NCI-H82 treated with DMSO at 0.1 percent for 48 hours (cell line): Measurements from ENCODE around the gene SULT2B1.
"Not testable (repeated sequence)": the region's sequence is repeated elsewhere in the genome, so short reads cannot be mapped to it uniquely, and the experiment has no call there.

Experiments
- DNase-seq: peaks from one replicate; lab custom pipeline; 2025; ENCODE audit not compliant: unreplicated experiment; lab: John Stamatoyannopoulos, UW

The SULT2B1 gene

DNA sequence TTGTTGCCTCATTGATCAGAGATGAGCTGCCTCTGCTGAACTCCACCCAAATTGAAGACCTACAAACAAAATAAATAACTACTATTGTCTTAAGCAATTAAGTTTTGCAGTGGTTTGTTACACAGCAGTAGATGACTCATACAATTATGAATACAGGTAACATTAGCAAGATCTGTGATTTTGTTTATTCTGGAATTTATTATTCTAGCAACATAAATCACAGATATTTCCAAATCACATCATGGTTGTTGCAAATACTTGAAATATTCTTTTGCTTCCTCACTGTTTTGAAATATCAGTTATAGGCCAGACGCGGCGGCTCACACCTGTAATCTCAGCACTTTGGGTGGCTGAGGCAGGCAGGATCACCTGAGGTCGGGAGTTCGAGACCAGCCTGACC is 27.2 kb upstream of the SULT2B1 start:
- DNase-seq: no peak

DNA sequence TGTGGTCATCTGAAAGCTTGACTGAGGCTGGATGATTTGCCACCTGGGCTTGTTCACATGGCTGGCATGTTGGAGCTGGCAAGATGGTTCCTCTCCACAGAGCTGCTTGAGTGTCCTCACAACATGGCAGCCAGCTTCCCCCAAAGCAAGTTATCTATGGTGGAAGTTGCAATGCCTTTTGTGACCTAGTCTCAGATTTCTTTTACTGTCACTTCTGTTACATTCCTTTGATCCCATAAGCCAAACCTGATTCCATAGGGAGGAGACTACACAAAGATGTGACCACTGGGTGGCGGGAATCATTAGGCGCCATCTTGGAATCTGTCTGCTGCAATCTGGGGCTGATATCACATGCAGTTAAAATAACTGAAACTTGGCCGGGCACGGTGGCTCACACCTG is 22.8 kb upstream of the SULT2B1 start:
- DNase-seq: no peak

GRCh38 chr19:48530066-48530720 is 21.8 kb upstream of the SULT2B1 start:
- DNase-seq: no peak

DNA sequence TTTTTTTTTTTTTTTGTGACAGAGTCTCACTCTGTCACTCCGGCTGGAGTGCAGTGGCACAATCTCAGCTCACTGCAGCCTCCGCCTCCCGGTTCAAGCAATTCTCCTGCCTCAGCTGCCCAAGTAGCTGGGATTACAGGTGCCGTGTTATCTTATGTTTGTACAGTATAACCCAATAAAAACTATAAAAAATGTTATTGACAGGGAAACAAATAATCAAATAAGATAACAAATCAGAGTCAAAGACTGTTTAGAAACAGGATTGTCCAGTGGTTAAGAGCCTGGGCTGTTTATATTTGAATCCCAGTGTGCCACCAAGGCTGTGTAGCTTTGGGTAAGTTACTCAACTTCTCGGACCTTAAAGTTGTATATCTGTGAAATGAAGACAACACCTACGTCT is 21.2 kb upstream of the SULT2B1 start:
- no peak for DNase-seq

DNA sequence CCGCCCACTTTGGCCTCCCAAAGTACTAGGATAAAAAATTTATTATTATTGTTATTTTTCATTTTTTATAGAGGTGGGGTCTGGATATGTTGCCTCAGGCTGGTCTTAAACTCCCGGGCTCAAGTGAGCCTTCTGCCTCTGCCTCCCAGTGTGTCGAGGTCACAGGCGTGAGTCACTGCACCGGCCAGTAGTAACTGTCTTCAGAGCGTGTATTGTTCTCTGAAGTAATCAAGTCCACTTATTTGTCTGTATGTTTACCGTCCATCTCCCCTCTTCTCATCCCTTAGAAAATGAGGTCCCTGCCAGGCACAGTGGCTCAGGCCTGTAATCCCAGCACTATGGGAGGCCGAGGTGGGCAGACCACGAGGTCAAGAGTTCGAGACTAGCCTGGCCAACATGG is 18.2 kb upstream of the SULT2B1 start:
- no peak for DNase-seq

DNA sequence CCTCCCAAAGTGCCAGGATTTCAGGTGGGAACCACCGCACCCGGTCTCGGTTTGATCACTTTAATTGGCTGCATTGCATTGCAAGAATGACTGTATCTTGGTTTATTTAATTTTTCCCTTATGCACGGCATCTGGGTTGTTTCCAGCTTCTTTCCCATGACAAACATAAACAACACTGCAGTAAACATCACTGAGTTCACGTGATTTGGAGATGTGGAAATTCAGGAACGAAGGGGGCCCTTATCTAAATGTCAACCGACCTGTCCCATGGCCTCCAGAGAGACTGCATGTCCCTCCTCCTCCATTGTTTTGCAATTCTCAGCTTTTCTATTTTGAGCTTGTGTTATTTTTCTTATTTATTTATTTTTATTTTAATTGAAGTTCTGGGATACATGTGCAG is 14.4 kb upstream of the SULT2B1 start:
- no peak for DNase-seq

DNA sequence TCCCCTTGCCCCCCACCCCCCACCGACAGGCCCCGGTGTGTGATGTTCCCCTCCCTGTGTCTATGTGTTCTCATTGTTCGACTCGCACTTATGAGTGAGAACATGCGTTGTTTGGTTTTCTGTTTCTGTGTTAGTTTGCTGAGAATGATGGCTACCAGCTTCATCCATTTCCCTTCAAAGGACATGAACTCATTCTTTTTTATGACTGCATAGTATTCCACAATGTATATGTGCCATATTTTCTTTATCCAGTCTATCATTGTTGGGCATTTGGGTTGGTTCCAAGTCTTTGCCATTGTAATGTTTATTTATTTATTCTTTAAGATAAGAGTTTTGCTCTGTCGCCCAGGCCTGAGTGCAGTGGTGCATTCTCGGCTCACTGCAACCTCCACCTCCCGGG is 13.9 kb upstream of the SULT2B1 start:
- DNase-seq: not testable (repeated sequence)

DNA sequence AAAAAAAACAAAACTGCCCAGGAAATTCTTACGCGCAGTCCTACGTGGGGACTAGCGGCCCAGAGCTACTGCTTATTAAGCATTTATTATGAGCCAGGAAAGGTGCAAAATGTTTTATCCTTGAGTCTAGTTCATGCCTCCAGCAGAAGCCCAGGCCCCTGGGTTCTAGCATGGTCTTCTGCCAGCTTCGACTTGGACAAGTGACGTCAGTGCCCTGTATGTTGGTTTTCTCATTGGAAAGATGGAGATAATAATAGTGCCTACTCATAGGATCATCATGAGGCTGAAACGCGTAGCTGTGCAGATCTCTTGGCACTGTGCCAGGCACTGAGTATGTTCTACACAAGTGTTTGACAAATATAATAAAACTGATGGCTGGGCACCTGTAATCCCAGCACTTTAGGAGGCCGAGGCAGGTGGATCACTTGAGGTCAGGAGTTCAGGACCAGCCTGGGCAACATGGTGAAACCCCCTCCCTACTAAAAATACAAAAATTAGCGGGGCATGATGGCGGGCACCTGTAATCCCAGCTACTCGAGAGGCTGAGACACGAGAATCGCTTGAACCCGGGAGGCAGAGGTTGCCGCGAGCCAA is 12.4 kb upstream of the SULT2B1 start:
- no peak for DNase-seq

GRCh38 chr19:48540110-48540509 is 11.9 kb upstream of the SULT2B1 start:
- no peak for DNase-seq

- DNase-seq: no peak
Observed at GRCh38 chr19:48541813-48542212, 10.2 kb upstream of the SULT2B1 start.

GRCh38 chr19:48543121-48543710 is 8.8 kb upstream of the SULT2B1 start:
- DNase-seq: no peak

GRCh38 chr19:48544856-48545750 is 6.9 kb upstream of the SULT2B1 start:
- DNase-seq: no peak

- DNase-seq: no peak
Observed at GRCh38 chr19:48547722-48548121, 4.2 kb upstream of the SULT2B1 start.

GRCh38 chr19:48548253-48548911 is 3.6 kb upstream of the SULT2B1 start:
- no peak for DNase-seq

DNA sequence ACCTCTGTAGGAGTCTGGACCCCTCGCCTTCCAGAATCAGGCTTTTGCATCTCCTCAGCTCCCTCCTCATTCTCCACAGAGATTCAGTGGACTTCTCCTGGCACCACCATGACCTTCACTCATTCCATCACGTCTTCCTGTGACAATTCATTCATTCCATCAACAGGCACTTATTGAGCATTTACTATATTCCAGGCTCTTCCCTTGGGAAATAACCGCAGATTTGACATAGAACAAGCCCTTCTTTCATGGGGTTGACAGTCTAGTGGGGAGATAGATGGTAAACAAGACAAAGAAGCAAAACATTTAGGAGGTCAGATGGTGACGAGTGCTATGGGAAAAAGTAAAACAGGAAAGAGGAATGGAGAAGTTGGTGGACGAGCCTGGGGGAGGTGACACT is 2.6 kb upstream of the SULT2B1 start:
- DNase-seq: no peak

DNA sequence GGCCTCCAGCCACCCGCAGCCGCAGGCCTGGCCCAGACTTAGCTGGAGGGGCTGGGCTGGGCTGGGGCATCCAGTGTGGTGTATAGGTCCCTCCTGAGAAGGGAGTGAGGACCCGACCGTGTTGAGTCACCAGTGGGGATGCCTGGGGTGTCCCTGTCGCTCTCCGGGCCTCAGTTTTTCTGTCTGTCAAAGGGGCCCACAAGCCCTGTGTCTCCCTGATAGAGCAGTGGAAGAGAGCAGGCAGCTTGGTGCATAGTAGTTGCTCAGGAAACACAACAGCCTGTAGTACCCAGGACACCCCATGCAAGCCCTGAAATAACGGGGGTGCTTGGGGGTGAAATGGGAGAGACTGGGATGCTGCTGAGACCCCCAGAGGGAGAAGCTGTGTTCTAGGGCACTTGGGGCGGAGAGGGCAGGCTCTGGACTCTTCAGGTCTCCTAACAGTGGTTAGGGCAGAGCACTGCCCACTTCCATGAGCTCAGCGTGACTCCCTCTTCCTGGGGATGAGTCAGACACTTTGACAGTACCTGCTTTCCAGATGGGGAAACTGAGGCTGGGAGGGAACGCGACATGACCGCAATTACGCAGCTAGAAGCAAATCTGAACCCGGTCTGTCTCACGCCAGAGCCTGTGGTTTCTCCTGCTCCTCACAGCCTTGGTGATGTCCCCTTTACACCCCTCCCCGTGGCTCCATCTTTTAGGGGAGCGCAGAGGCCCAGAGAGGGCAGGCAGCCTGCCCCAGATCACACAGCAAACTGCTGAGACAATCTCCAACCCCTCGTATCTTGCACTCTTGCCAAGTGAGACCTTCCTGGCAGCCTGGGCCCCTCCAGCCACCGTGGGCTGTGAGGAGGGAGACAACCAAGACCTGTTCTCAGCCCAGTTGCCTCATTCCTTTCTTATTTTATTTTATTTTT is 692 bp downstream of the SULT2B1 start:
- DNase-seq: no peak

DNA sequence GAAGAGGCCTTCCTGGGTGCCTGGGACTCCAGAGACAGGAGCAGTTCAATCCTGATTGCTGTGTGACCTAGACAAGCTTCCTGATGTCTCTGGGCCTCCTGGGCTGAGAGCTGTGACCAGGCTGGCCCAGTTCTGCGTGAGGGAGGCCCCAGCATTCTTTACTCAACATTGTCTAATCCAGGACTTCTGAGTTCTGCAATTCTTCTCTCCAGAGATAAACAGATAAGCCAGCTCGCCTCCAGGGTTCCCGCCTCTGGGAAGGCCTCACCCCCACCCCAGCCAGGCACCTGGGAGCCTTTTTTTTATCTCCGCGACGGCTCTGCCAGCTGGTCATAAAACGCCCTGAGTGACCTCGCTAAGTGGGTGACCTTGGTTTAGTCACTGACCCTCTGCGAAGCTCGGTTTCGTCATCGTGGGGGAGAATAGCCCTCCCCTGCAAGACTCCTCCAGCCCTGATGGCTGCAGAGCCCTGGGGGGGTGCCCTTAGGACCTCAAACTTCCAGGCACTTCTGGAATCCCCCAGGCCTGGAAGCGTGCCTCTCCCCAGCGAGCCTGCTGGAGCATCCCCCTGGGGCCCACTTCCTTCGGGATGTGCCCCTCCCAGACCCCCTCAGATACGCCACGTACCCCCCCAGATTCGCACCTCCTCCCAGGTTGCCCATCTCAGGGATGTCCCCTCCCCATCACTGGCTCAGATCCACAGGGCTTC is 1.9 kb downstream of the SULT2B1 start:
- no peak for DNase-seq

GRCh38 chr19:48554385-48555091 is 2.6 kb downstream of the SULT2B1 start:
- no peak for DNase-seq

- DNase-seq: no peak
Observed at GRCh38 chr19:48556163-48556562, 4.2 kb downstream of the SULT2B1 start.
